GM21825 (cell line): Measurements from ENCODE around the gene PNKD.

Source experiments
- ATAC-seq: cut with Tn5 transposase; IDR thresholded peaks from one replicate; pipeline ENCODE4 v1.9.1; 2021; ENCODE audit warnings: mild to moderate bottlenecking, moderate library complexity; ENCODE audit not compliant: unreplicated experiment

The PNKD gene

GRCh38 chr2:218394298-218395089, 124.2 kb downstream of the PNKD start:
- ATAC-seq = no peak

- no peak for ATAC-seq
Measured at GRCh38 chr2:218395090-218395444, 124.7 kb downstream of the PNKD start.

- no peak for ATAC-seq
Measured at GRCh38 chr2:218395456-218395825, 125.1 kb downstream of the PNKD start.

GRCh38 chr2:218395826-218396687, 125.7 kb downstream of the PNKD start:
- peak; percentile 46 for ATAC-seq
